Activated naive CD8-positive, alpha-beta T cell (primary cell): ENCODE data around the gene KRTAP10-5.
A peak's percentile ranks its signal among the peaks of the same experiment; 100 is the strongest.
"Not testable (repeated sequence)": the region's sequence is repeated elsewhere in the genome, so short reads cannot be mapped to it uniquely, and the experiment has no call there.

ENCODE experiments used
- H3K27ac Mint-ChIP-seq: one replicate; pipeline ENCODE4 v1.8.0; 2021; ENCODE audit warnings: mixed read lengths
- H3K27me3 Mint-ChIP-seq: one replicate; pipeline ENCODE4 v1.8.0; 2021; ENCODE audit warnings: mixed read lengths
- H3K36me3 Mint-ChIP-seq: one replicate; pipeline ENCODE4 v1.8.0; 2021; ENCODE audit warnings: mixed read lengths
- H3K4me1 Mint-ChIP-seq: one replicate; pipeline ENCODE4 v1.8.0; 2021; ENCODE audit warnings: low read depth, mixed read lengths
- H3K4me3 Mint-ChIP-seq: one replicate; pipeline ENCODE4 v1.8.0; 2021; ENCODE audit warnings: mild to moderate bottlenecking, mixed read lengths
- H3K9me3 Mint-ChIP-seq: one replicate; pipeline ENCODE4 v1.8.0; 2021; ENCODE audit warnings: low read depth, mixed read lengths

KRTAP10-5 gene

DNA sequence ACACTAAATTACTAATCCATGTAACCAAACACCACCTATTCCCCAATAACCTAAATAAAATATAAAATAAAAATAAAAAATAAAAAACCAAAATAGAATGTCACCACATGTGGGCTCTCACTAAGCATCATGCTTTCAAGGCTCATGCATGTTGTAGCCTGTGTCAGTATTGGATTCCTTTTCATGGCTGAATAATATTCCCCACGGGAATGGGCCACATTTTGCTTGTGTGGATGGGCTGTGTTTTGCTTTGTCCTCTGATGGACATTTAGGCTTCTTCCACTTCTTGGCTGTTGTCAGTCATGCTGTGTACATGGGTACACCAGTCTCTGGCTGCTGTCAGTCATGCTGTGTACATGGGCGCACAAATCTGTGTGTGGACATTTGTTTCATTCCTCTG, 8.7 kb upstream of the KRTAP10-5 start:
- Mint-ChIP-seq H3K4me1 (peaks cover 9% of the 10 kb centered on the region), H3K27me3 (no peaks in the 10 kb centered on the region), H3K27ac (no peak overlapping the region), H3K4me3 (no peak overlapping the region), H3K9me3 (no peaks in the 10 kb centered on the region), H3K36me3 (peaks cover 3% of the 10 kb centered on the region)

GRCh38 chr21:44585892-44586291, 5.5 kb upstream of the KRTAP10-5 start:
- Mint-ChIP-seq H3K27ac (no peak overlapping the region), H3K9me3 (peaks cover 4% of the 10 kb centered on the region), H3K4me1 (peaks cover 28% of the 10 kb centered on the region), H3K27me3 (no peaks in the 10 kb centered on the region), H3K4me3 (no peak overlapping the region), H3K36me3 (peaks cover 6% of the 10 kb centered on the region)

GRCh38 chr21:44583800-44584147, 3.4 kb upstream of the KRTAP10-5 start:
- Mint-ChIP-seq H3K36me3 (peaks cover 6% of the 10 kb centered on the region), H3K9me3 (peaks cover 4% of the 10 kb centered on the region), H3K27me3 (no peaks in the 10 kb centered on the region), H3K4me3 (no peak overlapping the region), H3K4me1 (peaks cover 29% of the 10 kb centered on the region), H3K27ac (no peak overlapping the region)

DNA sequence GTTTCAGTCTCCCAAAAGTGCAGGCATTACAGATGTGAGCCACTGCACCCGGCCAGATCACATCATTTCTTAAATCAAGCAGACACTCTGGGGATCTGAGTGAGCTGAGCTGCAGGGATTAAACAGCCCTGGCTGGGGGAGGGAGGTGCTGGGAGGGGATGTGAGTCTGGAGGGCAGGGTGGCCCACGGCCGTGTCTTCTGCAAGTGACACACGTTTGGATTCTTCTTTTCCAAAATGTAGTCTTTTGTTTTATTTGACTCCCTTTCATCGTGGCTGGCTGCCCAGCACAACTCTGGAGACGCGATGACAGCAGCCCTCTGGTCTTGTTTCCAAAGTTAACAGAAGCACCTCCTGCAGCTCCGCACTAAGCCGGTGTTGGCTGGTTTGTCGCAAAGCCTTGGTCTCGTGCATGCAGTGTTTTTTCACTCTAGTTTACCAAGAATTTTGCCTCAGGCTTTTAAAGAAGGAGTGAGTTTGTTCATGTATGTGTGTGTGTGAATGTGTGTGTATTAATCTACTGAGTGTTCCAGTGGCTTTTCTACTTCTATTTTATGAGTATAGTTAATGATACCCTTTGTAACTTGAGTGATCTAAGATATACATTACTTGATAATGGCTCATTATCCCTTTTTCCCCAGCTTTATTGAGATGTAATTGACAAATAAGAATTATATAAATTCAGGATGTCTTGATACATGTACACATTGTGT, 2.8 kb upstream of the KRTAP10-5 start:
- H3K4me1 Mint-ChIP-seq: peaks cover 29% of the 10 kb centered on the region
- H3K36me3 Mint-ChIP-seq: peaks cover 6% of the 10 kb centered on the region
- H3K4me3 Mint-ChIP-seq: no peak overlapping the region
- peaks cover 4% of the 10 kb centered on the region for H3K9me3 Mint-ChIP-seq
- no peak overlapping the region for H3K27ac Mint-ChIP-seq
- no peaks in the 10 kb centered on the region for H3K27me3 Mint-ChIP-seq

DNA sequence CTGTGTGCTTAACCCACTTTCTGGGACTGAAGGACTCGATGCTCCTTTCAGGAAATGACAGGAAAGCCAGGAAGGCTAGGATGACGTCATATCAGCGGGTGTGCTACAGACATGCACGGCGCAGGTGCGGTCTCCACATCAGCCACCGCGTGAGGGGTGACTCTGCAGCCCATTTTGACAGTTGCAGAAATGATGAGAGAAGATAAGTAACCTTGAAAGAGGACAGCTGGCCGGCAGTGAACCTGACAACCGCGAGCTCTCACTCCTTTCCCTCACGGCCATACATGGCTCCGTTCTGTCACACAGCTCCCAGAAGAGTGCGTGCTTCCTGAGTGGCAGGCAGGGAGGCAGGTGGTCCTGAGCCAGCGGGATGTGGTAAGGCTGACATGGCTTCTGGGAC, 1.7 kb upstream of the KRTAP10-5 start:
- Mint-ChIP-seq H3K36me3 (peaks cover 6% of the 10 kb centered on the region), H3K4me3 (no peak overlapping the region), H3K4me1 (peaks cover 29% of the 10 kb centered on the region), H3K27me3 (no peaks in the 10 kb centered on the region), H3K9me3 (peaks cover 7% of the 10 kb centered on the region), H3K27ac (no peak overlapping the region)

DNA sequence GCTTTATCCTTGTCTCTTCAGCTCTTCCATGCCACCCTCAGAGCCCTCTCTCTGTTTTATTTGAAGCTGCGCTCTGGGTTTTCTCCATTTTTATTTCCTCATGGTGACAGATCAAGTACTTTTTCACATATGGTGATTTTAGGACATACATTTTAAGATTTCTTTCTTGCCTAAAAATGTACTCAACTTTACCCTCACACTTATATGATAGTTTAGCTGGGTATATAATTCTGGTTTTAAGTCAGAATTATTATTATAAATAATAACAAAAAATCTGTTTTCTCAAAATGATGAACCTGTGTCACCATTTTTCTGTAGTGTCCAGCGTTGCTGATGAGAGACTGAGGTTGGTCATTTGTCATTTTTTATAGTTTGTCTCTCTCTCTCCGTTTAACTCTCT, 754 bp upstream of the KRTAP10-5 start:
- Mint-ChIP-seq H3K9me3 (peaks cover 13% of the 10 kb centered on the region), H3K36me3 (peaks cover 10% of the 10 kb centered on the region), H3K27me3 (no peaks in the 10 kb centered on the region), H3K4me3 (no peak overlapping the region), H3K4me1 (peaks cover 29% of the 10 kb centered on the region), H3K27ac (peak overlapping the region; percentile 46)

DNA sequence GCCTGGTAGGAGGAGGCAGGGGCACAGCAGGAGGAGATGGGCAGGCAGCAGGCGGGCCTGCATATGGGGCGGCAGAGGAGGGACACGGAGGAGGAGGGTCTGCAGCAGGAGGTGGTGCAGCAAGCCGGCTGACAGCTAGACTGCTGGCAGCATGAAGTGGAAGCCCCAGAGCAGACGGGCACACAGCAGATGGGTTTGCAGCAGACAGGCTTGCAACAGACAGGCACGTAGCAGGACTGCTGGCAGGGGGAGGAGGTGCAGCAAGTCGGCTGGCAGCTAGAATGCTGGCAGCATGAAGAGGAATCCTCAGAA, 615 bp downstream of the KRTAP10-5 start:
- peaks cover 13% of the 10 kb centered on the region for H3K9me3 Mint-ChIP-seq
- H3K4me1 Mint-ChIP-seq: peaks cover 29% of the 10 kb centered on the region
- no peak overlapping the region for H3K4me3 Mint-ChIP-seq
- H3K36me3 Mint-ChIP-seq: peaks cover 7% of the 10 kb centered on the region
- H3K27me3 Mint-ChIP-seq: no peaks in the 10 kb centered on the region
- H3K27ac Mint-ChIP-seq: no peak overlapping the region

GRCh38 chr21:44579056-44579832, 1.2 kb downstream of the KRTAP10-5 start:
- no peak overlapping the region for H3K4me3 Mint-ChIP-seq
- no peak overlapping the region for H3K27ac Mint-ChIP-seq
- peaks cover 30% of the 10 kb centered on the region for H3K4me1 Mint-ChIP-seq
- H3K36me3 Mint-ChIP-seq: peaks cover 7% of the 10 kb centered on the region
- peaks cover 13% of the 10 kb centered on the region for H3K9me3 Mint-ChIP-seq
- no peaks in the 10 kb centered on the region for H3K27me3 Mint-ChIP-seq

DNA sequence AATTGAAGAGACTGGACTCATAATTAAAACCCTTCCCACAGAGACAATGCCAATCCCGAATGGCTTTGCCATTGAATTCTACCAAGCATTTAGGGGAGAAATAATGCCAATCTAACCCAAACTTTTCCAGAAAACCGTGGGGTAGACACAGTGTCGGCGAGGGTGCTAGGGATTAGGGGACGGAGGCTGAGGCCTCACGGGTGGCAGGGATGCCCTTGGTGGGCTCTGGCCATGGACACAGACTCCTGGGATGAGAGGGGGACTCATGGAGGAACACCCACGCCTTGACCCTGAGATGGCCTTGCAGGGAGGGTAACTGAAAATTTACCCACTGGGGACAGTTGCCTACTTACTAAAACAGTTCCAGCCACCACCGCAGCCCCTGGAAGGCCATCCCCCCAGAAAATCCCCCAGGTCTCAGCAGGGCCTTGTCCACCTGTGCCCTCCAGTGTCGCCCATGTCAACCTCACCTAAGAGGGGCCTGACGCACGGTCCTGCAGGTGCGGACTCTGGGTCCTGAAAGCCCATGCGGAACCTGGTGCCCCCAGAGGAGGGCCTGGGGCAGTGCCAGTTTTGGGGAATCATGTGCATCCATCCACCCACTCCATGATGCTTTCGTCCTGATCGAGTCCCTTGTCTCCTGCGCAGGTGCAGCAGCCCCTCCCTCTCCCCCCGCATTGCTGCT, 1.9 kb downstream of the KRTAP10-5 start:
- peaks cover 13% of the 10 kb centered on the region for H3K9me3 Mint-ChIP-seq

DNA sequence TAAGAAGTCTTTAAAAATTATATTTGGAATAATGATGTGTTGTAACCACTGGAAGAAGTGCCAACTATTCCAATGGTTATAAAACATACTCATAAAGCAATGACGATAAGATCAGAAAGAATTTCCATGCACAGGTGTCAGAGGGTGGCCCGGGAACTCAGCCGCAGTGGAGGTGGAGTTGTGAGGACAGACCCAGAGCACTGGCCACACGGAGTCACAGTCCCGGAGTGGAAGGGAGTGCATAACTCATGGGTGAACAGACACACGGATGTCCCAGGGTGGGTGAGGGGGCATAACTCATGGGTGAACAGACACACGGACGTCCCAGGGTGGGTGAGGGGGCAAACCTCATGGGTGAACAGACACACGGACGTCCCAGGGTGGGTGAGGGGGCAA, 4.4 kb downstream of the KRTAP10-5 start:
- H3K27me3 Mint-ChIP-seq: no peaks in the 10 kb centered on the region
- peaks cover 9% of the 10 kb centered on the region for H3K4me1 Mint-ChIP-seq
- no peak overlapping the region for H3K4me3 Mint-ChIP-seq
- H3K27ac Mint-ChIP-seq: no peak overlapping the region
- peaks cover 4% of the 10 kb centered on the region for H3K36me3 Mint-ChIP-seq
- H3K9me3 Mint-ChIP-seq: peaks cover 10% of the 10 kb centered on the region

More for the DNA sequence above, 1.9 kb downstream of the KRTAP10-5 start:
- H3K36me3 Mint-ChIP-seq: peaks cover 7% of the 10 kb centered on the region
- no peaks in the 10 kb centered on the region for H3K27me3 Mint-ChIP-seq
- H3K27ac Mint-ChIP-seq: no peak overlapping the region
- H3K4me1 Mint-ChIP-seq: peaks cover 23% of the 10 kb centered on the region
- no peak overlapping the region for H3K4me3 Mint-ChIP-seq

- H3K27ac Mint-ChIP-seq: no peak overlapping the region
- no peak overlapping the region for H3K4me3 Mint-ChIP-seq
- peaks cover 10% of the 10 kb centered on the region for H3K9me3 Mint-ChIP-seq
- H3K27me3 Mint-ChIP-seq: no peaks in the 10 kb centered on the region
- peaks cover 4% of the 10 kb centered on the region for H3K36me3 Mint-ChIP-seq
- peaks cover 8% of the 10 kb centered on the region for H3K4me1 Mint-ChIP-seq
These were observed 4.9 kb downstream of the KRTAP10-5 start for GRCh38 chr21:44575307-44576024.

DNA sequence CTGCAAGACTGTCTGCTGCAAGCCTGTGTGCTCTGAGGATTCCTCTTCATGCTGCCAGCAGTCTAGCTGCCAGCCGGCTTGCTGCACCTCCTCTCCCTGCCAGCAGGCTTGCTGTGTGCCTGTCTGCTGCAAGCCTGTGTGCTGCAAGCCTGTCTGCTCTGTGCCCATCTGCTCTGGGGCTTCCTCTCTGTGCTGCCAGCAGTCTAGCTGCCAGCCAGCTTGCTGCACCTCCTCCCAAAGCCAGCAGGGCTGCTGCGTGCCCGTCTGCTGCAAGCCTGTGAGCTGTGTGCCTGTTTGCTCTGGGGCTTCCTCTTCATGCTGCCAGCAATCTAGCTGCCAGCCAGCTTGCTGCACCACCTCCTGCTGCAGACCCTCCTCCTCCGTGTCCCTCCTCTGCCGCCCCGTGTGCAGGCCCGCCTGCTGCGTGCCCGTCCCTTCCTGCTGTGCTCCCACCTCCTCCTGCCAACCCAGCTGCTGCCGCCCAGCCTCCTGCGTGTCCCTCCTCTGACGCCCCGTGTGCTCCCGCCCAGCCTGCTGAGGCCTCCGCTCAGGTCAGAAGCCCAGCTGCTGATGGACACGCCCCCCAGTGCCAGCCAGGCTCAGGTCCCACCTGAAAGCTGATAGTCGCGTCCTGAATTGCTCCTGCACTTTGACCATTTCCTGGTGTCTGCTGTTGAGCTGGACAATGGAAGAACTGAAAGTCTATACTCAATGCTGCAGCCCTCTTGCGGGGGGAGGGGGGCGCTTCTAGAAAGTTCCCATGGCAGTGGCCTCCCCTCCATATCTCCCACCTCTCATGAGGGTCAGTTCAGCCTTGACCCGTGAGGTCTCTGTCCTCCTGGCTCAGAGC, 5.7 kb downstream of the KRTAP10-5 start:
- Mint-ChIP-seq H3K27me3 (no peaks in the 10 kb centered on the region), H3K36me3 (peaks cover 4% of the 10 kb centered on the region), H3K9me3 (peaks cover 10% of the 10 kb centered on the region), H3K4me3 (no peak overlapping the region), H3K4me1 (peaks cover 6% of the 10 kb centered on the region), H3K27ac (no peak overlapping the region)

DNA sequence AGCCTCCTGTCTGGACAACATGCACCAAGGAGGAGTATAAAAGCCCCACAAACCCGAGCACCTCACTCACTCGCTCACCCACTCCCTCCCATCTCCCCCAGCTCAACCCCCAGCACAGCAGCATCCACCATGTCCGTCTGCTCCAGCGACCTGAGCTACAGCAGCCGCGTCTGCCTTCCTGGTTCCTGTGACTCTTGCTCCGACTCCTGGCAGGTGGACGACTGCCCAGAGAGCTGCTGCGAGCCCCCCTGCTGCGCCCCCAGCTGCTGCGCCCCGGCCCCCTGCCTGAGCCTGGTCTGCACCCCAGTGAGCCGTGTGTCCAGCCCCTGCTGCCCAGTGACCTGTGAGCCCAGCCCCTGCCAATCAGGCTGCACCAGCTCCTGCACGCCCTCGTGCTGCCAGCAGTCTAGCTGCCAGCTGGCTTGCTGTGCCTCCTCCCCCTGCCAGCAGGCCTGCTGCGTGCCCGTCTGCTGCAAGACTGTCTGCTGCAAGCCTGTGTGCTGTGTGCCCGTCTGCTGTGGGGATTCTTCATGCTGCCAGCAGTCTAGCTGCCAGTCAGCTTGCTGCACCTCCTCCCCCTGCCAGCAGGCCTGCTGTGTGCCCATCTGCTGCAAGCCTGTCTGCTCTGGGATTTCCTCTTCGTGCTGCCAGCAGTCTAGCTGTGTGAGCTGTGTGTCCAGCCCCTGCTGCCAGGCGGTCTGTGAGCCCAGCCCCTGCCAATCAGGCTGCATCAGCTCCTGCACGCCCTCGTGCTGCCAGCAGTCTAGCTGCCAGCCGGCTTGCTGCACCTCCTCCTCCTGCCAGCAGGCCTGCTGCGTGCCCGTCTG, 6.6 kb downstream of the KRTAP10-5 start, which contains the start of gene KRTAP10-4:
TSS of gene KRTAP10-4 (plus strand) at position 100 of the 827 bp plus-strand sequence. CDS start at position 130, 30 bp downstream.
- H3K4me3 Mint-ChIP-seq, H3K27ac Mint-ChIP-seq, H3K27me3 Mint-ChIP-seq: not testable (repeated sequence)

More for the DNA sequence above, 6.6 kb downstream of the KRTAP10-5 start, which contains the start of gene KRTAP10-4:
- not testable (repeated sequence) for H3K4me1 Mint-ChIP-seq, H3K36me3 Mint-ChIP-seq, H3K9me3 Mint-ChIP-seq
